ENCODE data around the gene TMEM184B.

TMEM184B gene

DNA sequence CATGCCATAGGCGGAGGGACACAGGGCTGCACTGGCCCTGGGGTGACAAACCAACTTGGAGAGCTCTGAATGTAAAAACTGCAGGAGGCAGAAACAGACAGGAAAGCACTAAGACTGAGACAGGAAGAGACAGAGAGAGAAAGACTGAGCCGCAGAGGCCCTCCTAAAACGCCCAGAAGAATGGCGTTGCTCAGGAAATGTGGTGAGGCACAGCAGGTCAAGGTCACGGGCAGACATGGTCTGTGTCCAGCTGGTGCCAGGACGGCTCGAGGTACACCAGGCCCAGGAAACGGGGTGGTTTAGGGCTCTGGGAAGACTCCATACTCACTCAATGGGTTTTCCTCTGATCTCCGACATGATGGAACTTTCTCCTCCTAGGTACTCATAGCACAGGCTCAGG lies 41.9 kb downstream of the TMEM184B start:
- H3K79me2 ChIP-seq (ENCODE audit: insufficient read depth, low read length) = no peaks in the 10 kb centered on the region
- TF ChIP-seq EZH2phosphoT487 (conservative IDR thresholded peaks at IDR 0.05; ENCODE audit: low read length) = no peak
- no peak for TF ChIP-seq CTCF (IDR thresholded peaks at IDR 0.05; ENCODE audit: insufficient read depth, low read length, poor library complexity, severe bottlenecking)
- H2AFZ ChIP-seq (ENCODE audit: low read depth, low read length, severe bottlenecking) = no peak overlapping the region
- no peaks in the 10 kb centered on the region for H3K9me3 ChIP-seq (ENCODE audit: insufficient read depth, low read length)
- no peaks in the 10 kb centered on the region for H3K36me3 ChIP-seq (ENCODE audit: low read length)
- H3F3A ChIP-seq (ENCODE audit: insufficient read depth) = no peaks in the 10 kb centered on the region
- no peak overlapping the region for H3K9ac ChIP-seq (ENCODE audit: low read length)
- no peaks in the 10 kb centered on the region for H3K9me2 ChIP-seq (replicated peaks; ENCODE audit: insufficient read depth, low read length)
- H3K27me3 ChIP-seq (ENCODE audit: low read length) = no peaks in the 10 kb centered on the region
- no peak overlapping the region for H3K4me3 ChIP-seq (ENCODE audit: insufficient read depth, low read length, poor library complexity, severe bottlenecking)
- no peaks in the 10 kb centered on the region for H4K20me1 ChIP-seq (ENCODE audit: low read depth, low read length)
- H3K4me2 ChIP-seq (ENCODE audit: low read depth, low read length, poor library complexity, severe bottlenecking) = no peak overlapping the region
- H3K27ac ChIP-seq (ENCODE audit: low read depth, low read length) = no peak overlapping the region

DNA sequence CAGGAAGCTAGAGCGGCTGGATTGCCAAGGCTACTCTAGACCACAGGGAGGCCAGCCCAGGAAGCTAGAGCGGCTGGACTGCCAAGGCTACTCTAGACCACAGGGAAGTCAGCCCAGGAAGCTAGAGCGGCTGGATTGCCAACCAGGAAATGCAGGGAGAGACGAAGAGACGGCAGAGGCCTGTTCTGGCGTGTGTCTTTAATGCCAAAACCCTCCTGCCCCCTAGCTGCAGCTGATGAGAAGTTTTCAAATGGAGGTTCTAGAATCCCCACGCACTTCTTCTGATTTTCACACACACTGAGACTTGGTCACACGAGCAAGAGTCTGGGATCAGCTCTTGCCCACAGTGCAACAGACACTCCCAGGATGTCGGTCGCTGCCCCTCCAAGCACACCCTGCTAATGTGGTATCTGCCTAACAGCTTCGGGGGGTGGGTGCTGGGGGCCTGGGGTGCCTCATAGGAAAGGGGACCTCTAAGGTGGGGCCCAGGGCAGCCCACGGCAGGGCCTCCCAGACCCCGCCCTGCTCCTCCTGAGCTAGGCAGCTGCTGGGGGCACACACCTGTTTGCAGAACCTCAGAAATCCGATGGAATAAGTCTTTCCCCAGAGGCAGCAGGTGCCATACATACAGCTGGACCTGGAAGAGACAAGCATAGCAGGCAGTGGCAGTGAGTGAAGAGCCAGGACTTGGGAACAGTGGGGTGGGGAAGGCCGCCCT lies 42.5 kb downstream of the TMEM184B start:
- Histone ChIP-seq H2AFZ (ENCODE audit: low read depth, low read length, severe bottlenecking) (no peak overlapping the region), H3K36me3 (ENCODE audit: low read length) (no peaks in the 10 kb centered on the region), H3K9ac (ENCODE audit: low read length) (no peak overlapping the region), H3K79me2 (ENCODE audit: insufficient read depth, low read length) (no peaks in the 10 kb centered on the region), H3K9me3 (ENCODE audit: insufficient read depth, low read length) (no peaks in the 10 kb centered on the region), H3K9me2 (replicated peaks; ENCODE audit: insufficient read depth, low read length) (no peaks in the 10 kb centered on the region), H3K27ac (ENCODE audit: low read depth, low read length) (no peak overlapping the region), H3K4me3 (ENCODE audit: insufficient read depth, low read length, poor library complexity, severe bottlenecking) (no peak overlapping the region), H4K20me1 (ENCODE audit: low read depth, low read length) (no peaks in the 10 kb centered on the region), H3K27me3 (ENCODE audit: low read length) (no peaks in the 10 kb centered on the region), H3F3A (ENCODE audit: insufficient read depth) (no peaks in the 10 kb centered on the region), H3K4me2 (ENCODE audit: low read depth, low read length, poor library complexity, severe bottlenecking) (no peak overlapping the region)
- no peak for TF ChIP-seq CTCF (IDR thresholded peaks at IDR 0.05; ENCODE audit: insufficient read depth, low read length, poor library complexity, severe bottlenecking)

DNA sequence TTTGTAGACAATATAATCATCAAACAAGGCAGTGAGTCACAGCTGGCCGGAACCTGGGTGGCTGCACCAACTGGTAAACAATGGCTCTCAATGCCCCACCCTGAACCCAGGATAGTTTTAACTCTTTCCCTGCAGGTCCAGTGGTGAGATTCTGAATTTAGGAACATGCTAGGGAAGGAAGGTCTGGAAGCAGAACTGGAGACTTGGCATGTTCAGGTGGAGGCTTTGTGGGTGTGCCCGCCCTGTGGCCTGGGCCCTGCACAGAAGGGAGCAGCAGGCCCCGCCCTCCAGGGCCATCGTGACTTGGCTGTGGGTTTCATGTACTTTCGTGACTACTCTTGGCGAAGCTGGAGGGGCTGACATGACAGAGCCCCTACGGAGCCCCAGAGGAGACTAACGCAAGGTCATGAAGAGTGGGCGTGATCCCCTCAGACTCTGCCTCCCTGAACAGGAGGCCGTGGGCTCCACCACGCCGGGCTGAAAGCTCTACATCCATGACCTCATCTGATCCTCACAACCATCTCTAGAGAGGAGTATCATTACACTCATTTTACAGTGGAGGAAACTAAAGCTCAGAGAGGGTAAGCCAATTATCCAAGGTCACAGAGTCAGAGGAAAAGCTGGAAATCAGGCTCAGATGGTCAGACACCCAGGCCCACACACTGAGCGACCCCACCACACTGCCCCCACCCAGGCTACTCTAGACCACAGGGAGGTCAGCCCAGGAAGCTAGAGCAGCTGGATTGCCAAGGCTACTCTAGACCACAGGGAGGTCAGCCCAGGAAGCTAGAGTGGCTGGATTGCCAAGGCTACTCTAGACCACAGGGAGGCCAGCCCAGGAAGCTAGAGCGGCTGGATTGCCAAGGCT lies 43.7 kb downstream of the TMEM184B start:
- no peaks in the 10 kb centered on the region for H3K9me2 ChIP-seq (replicated peaks; ENCODE audit: insufficient read depth, low read length)
- no peak overlapping the region for H3K27ac ChIP-seq (ENCODE audit: low read depth, low read length)
- TF ChIP-seq EZH2phosphoT487 (conservative IDR thresholded peaks at IDR 0.05; ENCODE audit: low read length) (no peak), CTCF (IDR thresholded peaks at IDR 0.05; ENCODE audit: insufficient read depth, low read length, poor library complexity, severe bottlenecking) (no peak)
- H3F3A ChIP-seq (ENCODE audit: insufficient read depth) = no peaks in the 10 kb centered on the region
- no peak overlapping the region for H2AFZ ChIP-seq (ENCODE audit: low read depth, low read length, severe bottlenecking)
- H3K4me3 ChIP-seq (ENCODE audit: insufficient read depth, low read length, poor library complexity, severe bottlenecking) = no peak overlapping the region
- no peak overlapping the region for H3K9ac ChIP-seq (ENCODE audit: low read length)
- no peaks in the 10 kb centered on the region for H3K36me3 ChIP-seq (ENCODE audit: low read length)
- H4K20me1 ChIP-seq (ENCODE audit: low read depth, low read length) = no peaks in the 10 kb centered on the region
- H3K4me2 ChIP-seq (ENCODE audit: low read depth, low read length, poor library complexity, severe bottlenecking) = no peak overlapping the region
- H3K27me3 ChIP-seq (ENCODE audit: low read length) = no peaks in the 10 kb centered on the region
- H3K79me2 ChIP-seq (ENCODE audit: insufficient read depth, low read length) = no peaks in the 10 kb centered on the region
- no peaks in the 10 kb centered on the region for H3K9me3 ChIP-seq (ENCODE audit: insufficient read depth, low read length)

Data from SU-DHL-6 (cell line).